Muscle of leg (tissue), 11 donors: Measurements from ENCODE around the gene FLYWCH2. TPM values are rescaled to one million over a fixed set of nuclear protein-coding genes. Genes with fewer than 3 reads are reported as not detected.
"Not testable (repeated sequence)": the region's sequence is repeated elsewhere in the genome, so short reads cannot be mapped to it uniquely, and the experiment has no call there.

Experiments
- DNase-seq: peaks from one replicate; pipeline ENCODE4 v3.0.0; 2013
- H3K27ac ChIP-seq: one replicate; pipeline ENCODE4 v1.5.1; 2013; ENCODE audit warnings: mild to moderate bottlenecking, low read length, control low read depth
- H3K27me3 ChIP-seq: one replicate; pipeline ENCODE4 v1.6.1; 2013; ENCODE audit warnings: low read length; ENCODE audit not compliant: control insufficient read depth, insufficient read depth
- H3K36me3 ChIP-seq: one replicate; pipeline ENCODE4 v1.6.1; 2013; ENCODE audit warnings: low read length; ENCODE audit not compliant: control insufficient read depth, insufficient read depth
- H3K4me1 ChIP-seq: one replicate; pipeline ENCODE4 v1.6.1; 2013; ENCODE audit warnings: low read length; ENCODE audit not compliant: control insufficient read depth, insufficient read depth
- H3K4me3 ChIP-seq: one replicate; pipeline ENCODE4 v1.5.1; 2013; ENCODE audit warnings: low read length, control low read depth
- H3K9me3 ChIP-seq: replicated peaks from 2 replicates; pipeline ENCODE4 v1.6.1; 2013; ENCODE audit warnings: low read depth, low read length; ENCODE audit not compliant: control insufficient read depth
- WGBS: methylation state at CpG from one replicate; pipeline ENCODE4 v1.1.5; 2013; ENCODE audit warnings: missing lambda C conversion rate; ENCODE audit not compliant: insufficient coverage; 5-methylcytosine and 5-hydroxymethylcytosine counted together
- polyA plus RNA-seq, 8 donors: library from polyadenylated mRNA; unstranded; fragments of 120-200 nt; gene quantifications; one replicate each; pipeline versions ENCODE4 v1.2.1 to v1.2.3, GENCODE V29; 2013; ENCODE audit warnings: inconsistent platforms in 1 of 8, low replicate concordance in 1 of 8; ENCODE audit not compliant: insufficient read length in 8 of 8, insufficient read depth in 1 of 8
- total RNA-seq: library from RNA; stranded (reverse); fragments of 120-200 nt; gene quantifications from one replicate; pipeline ENCODE4 v1.2.4, GENCODE V29; 2013

The FLYWCH2 gene
- total and polyA plus RNA-seq, 9 donors, result 13.8 to 23.3 (median 21.5) TPM

- Histone ChIP-seq H3K4me1 (no peaks in the 10 kb centered on the region), H3K9me3 (no peaks in the 10 kb centered on the region), H3K27ac (no peak overlapping the region), H3K4me3 (no peak overlapping the region), H3K27me3 (no peaks in the 10 kb centered on the region), H3K36me3 (peaks cover 58% of the 10 kb centered on the region)
- no peak for DNase-seq
- 91% methylated on average over 20 of the region's 24 CpGs for WGBS
Measured at GRCh38 chr16:2937170-2937569, 54.2 kb downstream of the FLYWCH2 start.

- Histone ChIP-seq H3K4me1 (no peaks in the 10 kb centered on the region), H3K4me3 (no peak overlapping the region), H3K9me3 (no peaks in the 10 kb centered on the region), H3K27ac (no peak overlapping the region), H3K36me3 (peaks cover 58% of the 10 kb centered on the region), H3K27me3 (no peaks in the 10 kb centered on the region)
- 96% methylated on average over 7 of the region's 12 CpGs for WGBS
- no peak for DNase-seq
Measured at GRCh38 chr16:2938206-2938605, 55.2 kb downstream of the FLYWCH2 start.

- DNase-seq, result no peak
- Histone ChIP-seq H3K4me3 (no peak overlapping the region), H3K36me3 (peaks cover 47% of the 10 kb centered on the region), H3K9me3 (no peaks in the 10 kb centered on the region), H3K4me1 (no peaks in the 10 kb centered on the region), H3K27ac (no peak overlapping the region), H3K27me3 (no peaks in the 10 kb centered on the region)
- WGBS, result 80% methylated on average over 1 of the region's 2 CpGs
Measured at GRCh38 chr16:2939968-2940367, 57.0 kb downstream of the FLYWCH2 start.

GRCh38 chr16:2942045-2942444, 59.0 kb downstream of the FLYWCH2 start:
- Histone ChIP-seq H3K4me3 (no peak overlapping the region), H3K27me3 (no peaks in the 10 kb centered on the region), H3K9me3 (no peaks in the 10 kb centered on the region), H3K4me1 (no peaks in the 10 kb centered on the region), H3K27ac (no peak overlapping the region), H3K36me3 (peaks cover 38% of the 10 kb centered on the region)
- DNase-seq, result no peak
- WGBS, result 90% methylated on average over 4 of the region's 4 CpGs

- not testable (repeated sequence) for DNase-seq, H3K4me1 ChIP-seq, H3K27me3 ChIP-seq, H3K9me3 ChIP-seq, H3K4me3 ChIP-seq, H3K27ac ChIP-seq
- 81% methylated on average over 6 of the region's 12 CpGs for WGBS
- H3K36me3 ChIP-seq, result peaks cover 25% of the 10 kb centered on the region
Measured at GRCh38 chr16:2943716-2944115, 60.7 kb downstream of the FLYWCH2 start.

GRCh38 chr16:2946649-2947048, 63.6 kb downstream of the FLYWCH2 start:
- WGBS, result 90% methylated on average over 3 of the region's 4 CpGs
- Histone ChIP-seq H3K9me3 (no peaks in the 10 kb centered on the region), H3K4me3 (no peak overlapping the region), H3K27me3 (no peaks in the 10 kb centered on the region), H3K4me1 (peaks cover 18% of the 10 kb centered on the region), H3K36me3 (peaks cover 11% of the 10 kb centered on the region), H3K27ac (no peak overlapping the region)
- DNase-seq, result no peak

Other genes starting within 250 kb of the FLYWCH2 start
- 15.6 TPM for gene KCTD5, start 200.7 kb upstream of the FLYWCH2 start, total RNA-seq
- gene KCTD5, start 200.7 kb upstream of the FLYWCH2 start, polyA plus RNA-seq, result 10 to 100 TPM; 20.7 to 27.1 (median 23.2) TPM
- gene PRSS27, start 163.0 kb upstream of the FLYWCH2 start, total RNA-seq, result 0.75 TPM
- gene PRSS27, start 163.0 kb upstream of the FLYWCH2 start, polyA plus RNA-seq, result 1 to 10 TPM in 7 of 8 donors, under 1 TPM in 1; 0.92 to 1.8 (median 1.6) TPM
- gene SRRM2, start 130.6 kb upstream of the FLYWCH2 start, total RNA-seq, result 103 TPM
- 100 to 1,000 TPM; 377 to 610 (median 519) TPM for gene SRRM2, start 130.6 kb upstream of the FLYWCH2 start, polyA plus RNA-seq
- gene ELOB, start 105.9 kb upstream of the FLYWCH2 start, total RNA-seq, result 218 TPM
- gene ELOB, start 105.9 kb upstream of the FLYWCH2 start, polyA plus RNA-seq, result 100 to 1,000 TPM; 162 to 228 (median 189) TPM
- not detected for gene PRSS33, start 95.7 kb upstream of the FLYWCH2 start, total RNA-seq
- gene PRSS33, start 95.7 kb upstream of the FLYWCH2 start, polyA plus RNA-seq, result not detected
- not detected for gene PRSS41, start 84.7 kb upstream of the FLYWCH2 start, total RNA-seq
- not detected for gene PRSS41, start 84.7 kb upstream of the FLYWCH2 start, polyA plus RNA-seq
- not detected for gene PRSS21, start 66.0 kb upstream of the FLYWCH2 start, total RNA-seq
- under 1 TPM in 2 of 8 donors, not detected in 6; 0.20 to 0.30 TPM for gene PRSS21, start 66.0 kb upstream of the FLYWCH2 start, polyA plus RNA-seq
- gene ZG16B, start 52.9 kb upstream of the FLYWCH2 start, total RNA-seq, result 0.49 TPM
- gene ZG16B, start 52.9 kb upstream of the FLYWCH2 start, polyA plus RNA-seq, result under 1 TPM in 7 of 8 donors, not detected in 1; 0.28 to 0.61 (median 0.38) TPM
- gene PRSS22, start 25.0 kb upstream of the FLYWCH2 start, total RNA-seq, result not detected
- gene PRSS22, start 25.0 kb upstream of the FLYWCH2 start, polyA plus RNA-seq, result under 1 TPM in 2 of 8 donors, not detected in 6; 0.94 TPM
- gene FLYWCH1, start 28.7 kb downstream of the FLYWCH2 start, total RNA-seq, result 7.8 TPM
- 10 to 100 TPM; 13.9 to 28.5 (median 17.7) TPM for gene FLYWCH1, start 28.7 kb downstream of the FLYWCH2 start, polyA plus RNA-seq
- gene KREMEN2, start 81.1 kb downstream of the FLYWCH2 start, total RNA-seq, result 5.6 TPM
- gene KREMEN2, start 81.1 kb downstream of the FLYWCH2 start, polyA plus RNA-seq, result 10 to 100 TPM in 3 of 8 donors, 1 to 10 TPM in 5; 3.5 to 22.0 (median 9.1) TPM
- 4.3 TPM for gene PAQR4, start 86.1 kb downstream of the FLYWCH2 start, total RNA-seq
- 10 to 100 TPM in 1 of 8 donors, 1 to 10 TPM in 7; 6.0 to 14.4 (median 9.3) TPM for gene PAQR4, start 86.1 kb downstream of the FLYWCH2 start, polyA plus RNA-seq
- 3.6 TPM for gene PKMYT1, start 97.2 kb downstream of the FLYWCH2 start, total RNA-seq
- 10 to 100 TPM; 10.4 to 19.4 (median 14.2) TPM for gene PKMYT1, start 97.2 kb downstream of the FLYWCH2 start, polyA plus RNA-seq
- gene CLDN9, start 129.7 kb downstream of the FLYWCH2 start, total RNA-seq, result 0.40 TPM
- 1 to 10 TPM in 5 of 8 donors, under 1 TPM in 3; 0.36 to 3.0 (median 1.5) TPM for gene CLDN9, start 129.7 kb downstream of the FLYWCH2 start, polyA plus RNA-seq
- 0.09 TPM for gene CLDN6, start 135.0 kb downstream of the FLYWCH2 start, total RNA-seq
- 1 to 10 TPM in 2 of 8 donors, under 1 TPM in 5, not detected in 1; 0.16 to 4.6 (median 0.43) TPM for gene CLDN6, start 135.0 kb downstream of the FLYWCH2 start, polyA plus RNA-seq
- 39.8 TPM for gene TNFRSF12A, start 137.2 kb downstream of the FLYWCH2 start, total RNA-seq
- 10 to 100 TPM; 26.4 to 65.2 (median 42.8) TPM for gene TNFRSF12A, start 137.2 kb downstream of the FLYWCH2 start, polyA plus RNA-seq
- 77.9 TPM for gene HCFC1R1, start 140.7 kb downstream of the FLYWCH2 start, total RNA-seq
- 100 to 1,000 TPM in 2 of 8 donors, 10 to 100 TPM in 6; 68.0 to 138 (median 91.4) TPM for gene HCFC1R1, start 140.7 kb downstream of the FLYWCH2 start, polyA plus RNA-seq
- 15.0 TPM for gene THOC6, start 140.8 kb downstream of the FLYWCH2 start, total RNA-seq
- 10 to 100 TPM; 19.6 to 25.5 (median 22.0) TPM for gene THOC6, start 140.8 kb downstream of the FLYWCH2 start, polyA plus RNA-seq
- not detected for gene BICDL2, start 153.7 kb downstream of the FLYWCH2 start, total RNA-seq
- under 1 TPM in 5 of 8 donors, not detected in 3; 0.02 to 0.66 (median 0.23) TPM for gene BICDL2, start 153.7 kb downstream of the FLYWCH2 start, polyA plus RNA-seq
- 0.58 TPM for gene MMP25, start 163.3 kb downstream of the FLYWCH2 start, total RNA-seq
- gene MMP25, start 163.3 kb downstream of the FLYWCH2 start, polyA plus RNA-seq, result 1 to 10 TPM; 1.4 to 3.0 (median 1.8) TPM
- 50.2 TPM for gene IL32, start 182.4 kb downstream of the FLYWCH2 start, total RNA-seq
- 100 to 1,000 TPM in 6 of 8 donors, 10 to 100 TPM in 2; 28.9 to 166 (median 119) TPM for gene IL32, start 182.4 kb downstream of the FLYWCH2 start, polyA plus RNA-seq
- 0.13 TPM for gene ZSCAN10, start 216.1 kb downstream of the FLYWCH2 start, total RNA-seq
- under 1 TPM in 6 of 8 donors, not detected in 2; 0.12 to 0.44 (median 0.18) TPM for gene ZSCAN10, start 216.1 kb downstream of the FLYWCH2 start, polyA plus RNA-seq
- 14.1 TPM for gene ZNF205, start 229.4 kb downstream of the FLYWCH2 start, total RNA-seq
- 10 to 100 TPM; 12.0 to 15.4 (median 13.3) TPM for gene ZNF205, start 229.4 kb downstream of the FLYWCH2 start, polyA plus RNA-seq